Stimulated activated CD8-positive, alpha-beta memory T cell treated with anti-CD3 and anti-CD28 coated beads, Interleukin-12 subunit alpha, Interleukin-12 subunit beta, amount 100 ng/mL, for 4 hours (primary cell): ENCODE data around the gene ACLY.
"Not testable (repeated sequence)": the region's sequence is repeated elsewhere in the genome, so short reads cannot be mapped to it uniquely, and the experiment has no call there.

Experiments used
- DNase-seq: peaks from one replicate; pipeline ENCODE4 v3.0.0-alpha.2; 2020; ENCODE audit warnings: low read depth

The ACLY gene

GRCh38 chr17:41829961-41830360 lies 88.8 kb downstream of the ACLY start:
- DNase-seq = not testable (repeated sequence)

GRCh38 chr17:41825175-41825845 lies 93.4 kb downstream of the ACLY start:
- no peak for DNase-seq

- no peak for DNase-seq
Measured at GRCh38 chr17:41824086-41824485, 94.7 kb downstream of the ACLY start.

- DNase-seq = no peak
Measured at GRCh38 chr17:41823580-41823979, 95.2 kb downstream of the ACLY start.

GRCh38 chr17:41823141-41823524 lies 95.6 kb downstream of the ACLY start:
- DNase-seq = no peak

GRCh38 chr17:41822216-41823140 lies 96.3 kb downstream of the ACLY start:
- DNase-seq = no peak

- DNase-seq = no peak
Measured at GRCh38 chr17:41821776-41822175, 97.0 kb downstream of the ACLY start.

- no peak for DNase-seq
Measured at GRCh38 chr17:41818024-41818423, 100.7 kb downstream of the ACLY start.
